ENCODE data around the gene CGB8.
A peak's percentile ranks its signal among the peaks of the same experiment; 100 is the strongest.
"Not testable (repeated sequence)": the region's sequence is repeated elsewhere in the genome, so short reads cannot be mapped to it uniquely, and the experiment has no call there.

Gene CGB8

GRCh38 chr19:49028686-49029085 lies 20.2 kb downstream of the CGB8 start:
- H3K27me3 ChIP-seq, H3K4me3 ChIP-seq, H3K9me3 ChIP-seq, H3K9ac ChIP-seq, H4K20me1 ChIP-seq, H3K4me2 ChIP-seq, H3K4me1 ChIP-seq, H3K36me3 ChIP-seq, H3K27ac ChIP-seq: not testable (repeated sequence)

- not testable (repeated sequence) for H3K9me3 ChIP-seq, H3K27me3 ChIP-seq, H3K4me3 ChIP-seq
Observed at GRCh38 chr19:49025599-49025998, 23.3 kb downstream of the CGB8 start.

GRCh38 chr19:49025088-49025487 lies 23.8 kb downstream of the CGB8 start:
- not testable (repeated sequence) for H3K4me3 ChIP-seq, H3K9me3 ChIP-seq, H4K20me1 ChIP-seq, H3K9ac ChIP-seq, H3K4me2 ChIP-seq, H3K27ac ChIP-seq, H3K36me3 ChIP-seq, H3K27me3 ChIP-seq
- peaks cover 17% of the 10 kb centered on the region for H3K4me1 ChIP-seq

More at GRCh38 chr19:49025599-49025998, 23.3 kb downstream of the CGB8 start:
- not testable (repeated sequence) for H4K20me1 ChIP-seq, H3K9ac ChIP-seq, H3K36me3 ChIP-seq, H3K4me2 ChIP-seq, H3K27ac ChIP-seq
- peaks cover 12% of the 10 kb centered on the region for H3K4me1 ChIP-seq

- not testable (repeated sequence) for H4K20me1 ChIP-seq, H3K27ac ChIP-seq, H3K4me3 ChIP-seq, H3K9me3 ChIP-seq, H3K4me2 ChIP-seq, H3K9ac ChIP-seq, H3K36me3 ChIP-seq
- peaks cover 24% of the 10 kb centered on the region for H3K4me1 ChIP-seq
- H3K27me3 ChIP-seq, result peaks cover 18% of the 10 kb centered on the region
Observed at GRCh38 chr19:49024233-49024632, 24.7 kb downstream of the CGB8 start, which contains the start of gene CGB3. Gene CGB3 (minus strand): TSS chr19:49024333. CDS start chr19:49023971, 362 bp downstream.

GRCh38 chr19:49022116-49022515 lies 26.8 kb downstream of the CGB8 start:
- Histone ChIP-seq H3K27me3 (peaks cover 39% of the 10 kb centered on the region), H4K20me1 (peaks cover 22% of the 10 kb centered on the region), H3K27ac (no peak overlapping the region), H3K4me3 (no peak overlapping the region), H3K9me3 (no peaks in the 10 kb centered on the region), H3K4me2 (no peak overlapping the region), H3K4me1 (peaks cover 44% of the 10 kb centered on the region), H3K9ac (no peak overlapping the region), H3K36me3 (0 out of 2 replicates have a peak, but pooled peaks cover under 1% of the 10 kb centered on the region)
- TF ChIP-seq Cebpa-rat (IDR thresholded peaks at IDR 0.05), result no peak

- Histone ChIP-seq H3K4me2 (peak overlapping the region; percentile 91), H4K20me1 (peaks cover 27% of the 10 kb centered on the region), H3K27ac (no peak overlapping the region), H3K4me3 (no peak overlapping the region), H3K27me3 (peaks cover 42% of the 10 kb centered on the region), H3K9ac (peak overlapping the region; percentile 48; the same call in 1 of the 2 replicates), H3K36me3 (peaks cover 9% of the 10 kb centered on the region), H3K4me1 (peaks cover 44% of the 10 kb centered on the region), H3K9me3 (no peaks in the 10 kb centered on the region)
- no peak for TF ChIP-seq Cebpa-rat (IDR thresholded peaks at IDR 0.05)
Observed at GRCh38 chr19:49020931-49021895, 27.7 kb downstream of the CGB8 start.

GRCh38 chr19:49020342-49020741 lies 28.6 kb downstream of the CGB8 start:
- Histone ChIP-seq H3K9me3 (no peaks in the 10 kb centered on the region), H4K20me1 (peaks cover 36% of the 10 kb centered on the region), H3K36me3 (peaks cover 18% of the 10 kb centered on the region), H3K4me2 (peak overlapping the region; percentile 91), H3K27ac (no peak overlapping the region), H3K9ac (no peak overlapping the region), H3K4me3 (no peak overlapping the region), H3K27me3 (peaks cover 42% of the 10 kb centered on the region), H3K4me1 (peaks cover 44% of the 10 kb centered on the region)
- no peak for TF ChIP-seq Cebpa-rat (IDR thresholded peaks at IDR 0.05)

- Histone ChIP-seq H3K27me3 (peaks cover 42% of the 10 kb centered on the region), H3K4me2 (peak overlapping the region; percentile 91), H3K4me3 (peak overlapping the region; percentile 61), H3K27ac (no peak overlapping the region), H3K9ac (no peak overlapping the region), H4K20me1 (peaks cover 45% of the 10 kb centered on the region), H3K36me3 (peaks cover 28% of the 10 kb centered on the region), H3K9me3 (no peaks in the 10 kb centered on the region), H3K4me1 (peaks cover 44% of the 10 kb centered on the region)
- no peak for TF ChIP-seq Cebpa-rat (IDR thresholded peaks at IDR 0.05)
Observed at GRCh38 chr19:49019242-49019932, 29.5 kb downstream of the CGB8 start.

GRCh38 chr19:49018388-49019241 lies 30.3 kb downstream of the CGB8 start:
- Histone ChIP-seq H3K4me3 (peak overlapping the region; percentile 61), H3K4me1 (peaks cover 44% of the 10 kb centered on the region), H4K20me1 (peaks cover 50% of the 10 kb centered on the region), H3K9ac (peak overlapping the region; percentile 58), H3K4me2 (peak overlapping the region; percentile 91), H3K27me3 (peaks cover 42% of the 10 kb centered on the region), H3K36me3 (peaks cover 35% of the 10 kb centered on the region)
- not testable (repeated sequence) for H3K9me3 ChIP-seq, H3K27ac ChIP-seq
